ENCODE results near the gene HACE1. TPM values are rescaled to one million over a fixed set of nuclear protein-coding genes. Genes with fewer than 3 reads are reported as not detected.
"Not testable (repeated sequence)": the region's sequence is repeated elsewhere in the genome, so short reads cannot be mapped to it uniquely, and the experiment has no call there.

Gene HACE1
- total RNA-seq, 2 donors from 2014 or later = 11.7 to 19.3 TPM

- H3K27me3 ChIP-seq (replicated peaks; ENCODE audit: insufficient read depth) = no peaks in the 10 kb centered on the region
- H3K4me3 ChIP-seq = no peak overlapping the region
- 93% methylated on average over 2 of the region's 2 CpGs for WGBS
- H3K36me3 ChIP-seq = no peaks in the 10 kb centered on the region
- H3K4me1 ChIP-seq (replicated peaks) = no peaks in the 10 kb centered on the region
- no peak for TF ChIP-seq POLR2A (IDR thresholded peaks at IDR 0.05)
- TF ChIP-seq POLR2AphosphoS5 (IDR thresholded peaks at IDR 0.05) = no peak
- no peak for TF ChIP-seq CTCF (IDR thresholded peaks at IDR 0.05)
- no peak overlapping the region for H3K27ac ChIP-seq
- no peaks in the 10 kb centered on the region for H3K9me3 ChIP-seq
- intact Hi-C loops (cut with DNase I) = no loop called here
- DNase-seq (ENCODE audit: low spot score) = no peak
Measured at GRCh38 chr6:104843229-104843628, 16.5 kb downstream of the HACE1 start.

- intact Hi-C loops (cut with DNase I) = no loop called here
- Histone ChIP-seq H3K27ac (no peak overlapping the region), H3K36me3 (no peaks in the 10 kb centered on the region), H3K4me3 (no peak overlapping the region), H3K27me3 (replicated peaks; ENCODE audit: insufficient read depth) (no peaks in the 10 kb centered on the region), H3K4me1 (replicated peaks) (no peaks in the 10 kb centered on the region), H3K9me3 (no peaks in the 10 kb centered on the region)
- DNase-seq (ENCODE audit: low spot score) = no peak
- TF ChIP-seq CTCF (IDR thresholded peaks at IDR 0.05) = no peak
- no peak for TF ChIP-seq POLR2AphosphoS5 (IDR thresholded peaks at IDR 0.05)
- TF ChIP-seq POLR2A (IDR thresholded peaks at IDR 0.05) = no peak
- 89% methylated on average over 1 of the region's 1 CpG for WGBS
Measured at GRCh38 chr6:104837158-104837557, 22.6 kb downstream of the HACE1 start.

- DNase-seq (ENCODE audit: low spot score); H3K36me3 ChIP-seq; intact Hi-C loops (cut with DNase I); H3K27me3 ChIP-seq (replicated peaks; ENCODE audit: insufficient read depth); H3K4me3 ChIP-seq; H3K27ac ChIP-seq; H3K4me1 ChIP-seq (replicated peaks); H3K9me3 ChIP-seq: not testable (repeated sequence)
- 94% methylated on average over 5 of the region's 5 CpGs for WGBS
Measured at GRCh38 chr6:104836479-104837020, 23.2 kb downstream of the HACE1 start.

- no peak for DNase-seq (ENCODE audit: low spot score)
- Histone ChIP-seq H3K4me3 (no peak overlapping the region), H3K27me3 (replicated peaks; ENCODE audit: insufficient read depth) (no peaks in the 10 kb centered on the region), H3K27ac (no peak overlapping the region), H3K36me3 (no peaks in the 10 kb centered on the region), H3K4me1 (replicated peaks) (no peaks in the 10 kb centered on the region), H3K9me3 (no peaks in the 10 kb centered on the region)
- no peak for TF ChIP-seq CTCF (IDR thresholded peaks at IDR 0.05)
- TF ChIP-seq POLR2A (IDR thresholded peaks at IDR 0.05) = no peak
- TF ChIP-seq POLR2AphosphoS5 (IDR thresholded peaks at IDR 0.05) = no peak
- intact Hi-C loops (cut with DNase I) = no loop called here
Measured at GRCh38 chr6:104835782-104836181, 23.9 kb downstream of the HACE1 start.

GRCh38 chr6:104829183-104829958 lies 30.3 kb downstream of the HACE1 start:
- WGBS = 93% methylated on average over 1 of the region's 1 CpG
- H3K4me3 ChIP-seq = no peak overlapping the region
- H3K9me3 ChIP-seq = no peaks in the 10 kb centered on the region
- H3K27ac ChIP-seq = no peak overlapping the region
- DNase-seq (ENCODE audit: low spot score) = no peak
- intact Hi-C loops (cut with DNase I) = no loop called here
- H3K36me3 ChIP-seq = no peaks in the 10 kb centered on the region
- H3K4me1 ChIP-seq (replicated peaks) = no peaks in the 10 kb centered on the region
- TF ChIP-seq POLR2AphosphoS5 (IDR thresholded peaks at IDR 0.05) = no peak
- no peak for TF ChIP-seq POLR2A (IDR thresholded peaks at IDR 0.05)
- TF ChIP-seq CTCF (IDR thresholded peaks at IDR 0.05) = no peak
- no peaks in the 10 kb centered on the region for H3K27me3 ChIP-seq (replicated peaks; ENCODE audit: insufficient read depth)

Data from prostate gland (tissue), 2 donors.